Activated CD4-positive, alpha-beta T cell treated with anti-CD3 and anti-CD28 coated beads for 48 hours (primary cell): ENCODE results near the gene NCR1.
"Not testable (repeated sequence)": the region's sequence is repeated elsewhere in the genome, so short reads cannot be mapped to it uniquely, and the experiment has no call there.

Experiments used
- DNase-seq: peaks from one replicate; pipeline ENCODE4 v3.0.0-alpha.2; 2020

Gene NCR1

DNA sequence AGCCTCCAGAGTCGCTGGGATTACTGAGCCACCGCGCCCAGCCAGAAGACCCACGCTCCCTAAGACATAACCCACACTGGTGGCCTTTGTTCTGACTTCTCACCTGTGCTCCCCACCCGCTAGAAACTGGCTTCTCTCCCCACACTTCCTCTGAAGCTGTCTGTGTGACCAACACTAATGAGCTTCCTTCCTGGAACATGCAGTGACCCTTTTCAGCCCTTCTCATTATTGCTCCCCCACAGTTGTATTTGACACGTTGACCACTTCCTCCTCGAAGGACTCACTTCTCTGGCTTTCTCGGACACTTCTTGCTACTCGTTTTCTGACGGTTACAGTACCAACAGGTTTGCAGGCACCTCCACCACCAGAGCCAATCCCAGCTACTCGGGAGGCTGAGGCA is 10.9 kb downstream of the NCR1 start:
- DNase-seq, result no peak

DNA sequence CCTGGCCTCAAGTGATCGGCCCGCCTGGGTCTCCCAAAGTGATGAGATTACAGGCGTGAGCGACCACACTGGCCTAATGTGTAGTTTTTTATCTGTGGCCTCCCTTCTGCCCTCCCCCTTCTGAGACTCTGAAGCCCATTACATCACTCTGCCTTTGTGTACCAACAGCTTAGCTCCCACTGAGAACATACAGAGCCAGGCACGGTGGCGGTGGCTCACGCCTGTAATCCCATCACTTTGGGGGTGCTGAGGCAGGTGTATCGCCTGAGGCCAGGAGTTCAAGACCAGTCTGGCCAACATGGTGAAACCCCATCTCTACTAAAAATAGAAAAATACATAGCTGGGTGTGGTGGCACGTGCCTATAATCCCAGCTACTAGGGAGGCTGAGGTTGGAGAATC is 12.6 kb downstream of the NCR1 start:
- DNase-seq, result no peak

DNA sequence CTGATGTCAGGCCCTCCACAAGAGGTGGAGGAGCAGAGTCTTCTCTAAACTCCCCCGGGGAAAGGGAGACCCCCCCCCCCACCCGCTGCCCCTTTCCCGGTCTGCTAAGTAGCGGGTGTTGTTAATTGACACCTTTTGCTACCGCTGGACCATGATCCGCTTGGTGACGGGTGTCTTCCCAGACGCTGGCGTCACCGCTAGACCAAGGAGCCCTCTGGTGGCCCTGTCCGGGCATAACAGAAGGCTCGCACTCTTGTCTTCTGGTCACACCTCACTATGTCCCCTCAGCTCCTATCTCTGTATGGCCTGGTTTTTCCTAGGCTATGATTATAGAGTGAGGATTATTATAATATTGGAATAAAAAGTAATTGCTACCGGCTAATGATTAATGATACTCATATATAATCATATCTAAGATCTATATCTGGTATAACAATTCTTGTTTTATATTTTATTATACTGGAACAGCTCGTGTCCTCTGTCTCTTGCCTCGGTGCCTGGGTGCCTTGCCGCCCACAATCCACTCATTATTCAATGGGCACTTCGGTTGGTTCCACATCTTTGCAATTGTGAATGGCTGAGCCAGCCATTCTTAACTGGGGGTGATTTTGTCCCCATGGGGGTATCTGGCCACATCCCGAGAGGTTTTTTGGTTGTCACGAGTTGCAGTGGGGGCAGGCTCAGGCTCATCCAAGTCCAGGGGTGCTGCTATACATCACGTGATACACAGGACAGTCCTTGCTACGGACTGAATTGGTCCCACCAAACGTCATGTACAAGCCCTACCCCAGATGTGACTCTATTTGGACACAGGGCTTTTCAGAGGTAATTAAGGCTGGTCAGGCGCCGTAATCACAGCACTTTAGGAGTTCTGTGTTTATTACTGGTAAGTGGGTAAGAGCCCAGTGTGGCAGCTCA is 14.0 kb downstream of the NCR1 start:
- peak; percentile 15 for DNase-seq

DNA sequence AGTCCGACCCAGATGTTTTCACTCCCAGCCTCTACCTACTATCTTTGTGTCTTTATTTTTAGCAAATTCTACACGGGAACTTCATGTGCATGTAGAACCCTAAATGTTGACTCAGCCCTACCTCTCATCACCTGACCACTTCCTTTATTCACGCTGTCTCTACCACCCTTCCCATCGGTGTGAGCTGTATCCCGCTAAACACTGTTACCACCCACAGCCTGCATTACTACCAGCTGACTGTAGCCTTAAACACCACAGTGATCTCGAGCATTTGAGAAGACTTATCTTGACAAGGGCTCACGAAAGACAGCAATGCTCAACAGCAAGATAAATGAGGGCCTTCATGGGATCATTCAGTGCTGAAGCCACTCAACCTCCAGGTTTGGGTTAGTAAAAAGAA is 15.1 kb downstream of the NCR1 start:
- no peak for DNase-seq

DNA sequence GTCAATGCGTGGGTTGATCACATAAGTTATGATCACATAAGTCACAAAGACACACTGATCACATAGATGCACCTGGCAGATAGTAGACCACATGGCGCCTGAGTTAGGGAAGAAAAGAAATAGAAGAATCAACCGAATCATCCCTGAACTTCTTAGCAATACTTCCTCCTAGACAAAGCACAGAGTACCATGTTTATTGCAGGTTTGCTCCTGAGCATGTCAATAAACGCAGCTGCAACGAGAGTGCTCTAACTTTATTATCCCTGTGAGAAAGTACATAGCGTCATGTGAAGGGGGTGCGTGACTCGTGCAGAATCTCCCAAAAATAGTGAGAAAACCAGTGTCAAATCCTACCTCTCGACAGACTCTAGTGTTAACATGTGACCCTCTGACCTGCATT is 17.3 kb downstream of the NCR1 start:
- no peak for DNase-seq

DNA sequence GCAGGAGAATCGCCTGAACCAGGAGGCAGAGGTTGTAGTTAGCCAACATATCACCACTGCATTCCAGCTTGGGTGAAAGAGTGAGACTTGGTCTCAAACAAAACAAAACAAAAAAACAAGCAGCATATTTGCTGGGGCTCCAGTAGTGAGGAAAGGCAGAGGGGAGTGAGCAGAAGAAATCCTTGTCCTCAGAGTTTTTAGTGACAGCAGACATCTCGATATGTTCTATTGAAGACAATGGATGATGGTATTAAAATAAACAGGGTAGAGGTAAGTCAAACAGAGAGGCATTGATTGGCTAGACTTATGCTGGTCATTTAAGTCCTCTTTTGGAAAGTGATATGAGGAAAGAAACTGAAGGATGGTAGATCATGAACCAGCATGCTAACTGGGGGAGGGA is 22.4 kb downstream of the NCR1 start:
- DNase-seq, result no peak

DNA sequence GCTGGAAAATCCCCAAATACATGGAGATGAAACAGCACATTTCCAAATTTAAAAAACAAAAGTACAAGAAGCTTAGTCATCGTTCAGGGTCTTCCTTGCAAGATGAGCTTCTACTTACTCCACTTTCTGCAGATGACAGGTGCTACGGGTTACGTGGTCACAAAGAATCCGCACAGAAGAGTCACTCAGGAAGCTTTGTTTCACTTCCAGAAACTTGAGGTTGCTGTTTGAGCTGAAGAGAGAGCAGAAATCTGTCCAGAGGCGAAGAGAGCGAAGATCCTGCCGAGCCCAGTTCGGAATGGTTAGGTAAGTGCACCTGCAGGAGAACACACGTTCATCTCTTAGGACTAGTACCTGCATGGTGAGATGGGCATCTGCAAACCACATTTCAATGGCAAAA is 32.0 kb downstream of the NCR1 start:
- DNase-seq, result no peak

DNA sequence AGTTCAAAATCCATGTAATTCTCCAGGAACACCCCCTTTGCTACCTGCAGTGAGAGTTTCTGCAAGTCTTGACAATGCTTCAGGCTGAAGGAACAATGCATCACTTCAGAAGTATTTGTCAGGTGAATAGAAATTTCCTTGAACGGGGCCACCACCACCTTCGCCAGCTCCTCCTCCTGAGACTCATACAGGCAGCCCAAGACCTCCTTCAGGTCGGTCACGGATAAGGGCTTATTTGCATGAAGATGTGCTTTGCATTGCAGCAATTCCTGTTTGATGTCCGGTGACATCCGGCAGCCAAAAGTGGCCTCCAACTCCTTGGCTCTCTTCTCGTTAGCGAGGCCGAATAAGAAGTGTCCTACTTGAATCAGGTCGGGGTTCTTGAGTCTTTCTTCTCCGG is 33.0 kb downstream of the NCR1 start:
- DNase-seq, result no peak

DNA sequence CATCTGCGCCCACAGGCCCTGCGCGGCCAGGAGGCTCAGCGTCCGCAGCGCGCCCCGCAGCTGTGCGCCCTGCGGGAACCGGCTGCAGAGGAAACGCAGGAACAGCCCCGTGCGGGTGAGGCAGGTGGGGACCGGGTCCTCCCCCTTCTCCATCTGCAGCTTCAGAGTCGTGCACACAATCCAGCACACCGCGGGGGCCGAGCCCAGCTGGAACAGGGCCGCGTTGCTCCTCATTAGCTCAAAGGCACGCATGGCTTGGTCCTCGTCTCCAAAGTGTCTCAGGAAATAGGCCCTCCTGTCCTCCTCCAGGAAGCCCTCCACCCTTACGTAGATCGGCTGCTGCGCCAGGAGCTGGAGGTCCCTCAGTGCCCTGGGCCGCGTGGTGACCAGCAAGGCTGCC is 33.6 kb downstream of the NCR1 start:
- DNase-seq, result not testable (repeated sequence)

DNA sequence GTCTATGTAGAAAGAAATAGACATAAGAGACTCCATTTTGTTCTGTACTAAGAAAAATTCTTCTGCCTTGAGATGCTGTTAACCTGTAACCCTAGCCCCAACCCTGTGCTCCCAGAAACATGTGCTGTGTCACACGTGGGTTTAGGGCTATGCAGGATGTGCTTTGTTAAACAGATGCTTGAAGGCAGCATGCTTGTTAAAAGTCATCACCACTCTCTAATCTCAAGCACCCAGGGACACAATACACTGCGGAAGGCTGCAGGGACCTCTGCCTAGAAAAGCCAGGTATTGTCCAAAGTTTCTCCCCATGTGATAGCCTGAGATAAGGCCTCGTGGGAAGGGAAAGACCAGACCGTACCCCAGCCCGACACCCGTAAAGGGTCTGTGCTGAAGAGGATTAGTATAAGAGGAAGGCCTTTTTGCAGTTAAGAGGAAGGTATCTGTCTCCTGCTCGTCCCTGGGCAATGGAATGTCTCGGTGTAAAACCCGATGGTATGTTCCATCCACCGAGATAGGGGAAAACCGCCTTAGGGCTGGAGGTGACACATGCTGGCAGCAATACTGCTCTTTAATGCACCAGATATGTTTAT is 37.9 kb downstream of the NCR1 start:
- DNase-seq, result not testable (repeated sequence)

DNA sequence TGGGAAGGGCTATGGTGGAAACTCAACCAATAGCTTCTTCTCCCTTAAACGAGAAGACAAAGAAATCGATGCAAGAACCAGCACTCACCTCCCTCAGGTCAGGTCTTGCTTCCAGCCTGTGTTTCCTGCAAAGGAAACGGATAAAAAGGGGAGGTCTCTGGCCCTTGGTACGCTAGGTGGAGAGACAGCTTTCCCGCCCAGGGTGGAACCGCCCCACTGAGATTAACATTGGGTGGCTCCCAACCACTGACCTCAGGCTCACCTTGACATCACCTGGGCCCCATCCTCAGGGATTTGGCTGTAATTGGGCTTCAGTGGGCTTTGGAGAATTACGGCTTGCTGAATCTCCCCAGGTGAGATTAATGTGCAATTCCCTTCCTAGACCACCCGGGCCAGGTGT is 41.4 kb downstream of the NCR1 start, which contains the start of gene NLRP7:
Gene NLRP7, minus strand, starts transcription at position 150 of the 400 bp plus-strand sequence.
- DNase-seq, result no peak

DNA sequence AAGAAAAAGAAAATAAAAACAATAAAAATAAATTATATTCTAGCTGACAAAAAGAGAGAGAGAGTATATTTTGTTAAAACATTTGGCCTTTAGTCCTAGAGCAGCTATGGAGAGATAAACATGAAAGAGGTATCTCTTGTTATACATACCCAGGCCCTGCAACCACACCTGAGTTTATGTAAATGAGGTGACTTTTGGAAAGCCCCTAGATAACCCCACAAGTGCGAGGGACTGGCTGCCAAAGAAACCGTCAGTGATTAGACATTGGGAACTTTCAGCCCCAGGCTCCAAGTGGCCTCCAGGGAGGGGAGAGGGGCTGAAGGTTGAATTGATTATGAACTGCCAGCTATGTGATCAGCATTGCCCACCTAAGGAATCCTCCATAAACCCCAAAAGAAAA is 43.5 kb downstream of the NCR1 start:
- no peak for DNase-seq

DNA sequence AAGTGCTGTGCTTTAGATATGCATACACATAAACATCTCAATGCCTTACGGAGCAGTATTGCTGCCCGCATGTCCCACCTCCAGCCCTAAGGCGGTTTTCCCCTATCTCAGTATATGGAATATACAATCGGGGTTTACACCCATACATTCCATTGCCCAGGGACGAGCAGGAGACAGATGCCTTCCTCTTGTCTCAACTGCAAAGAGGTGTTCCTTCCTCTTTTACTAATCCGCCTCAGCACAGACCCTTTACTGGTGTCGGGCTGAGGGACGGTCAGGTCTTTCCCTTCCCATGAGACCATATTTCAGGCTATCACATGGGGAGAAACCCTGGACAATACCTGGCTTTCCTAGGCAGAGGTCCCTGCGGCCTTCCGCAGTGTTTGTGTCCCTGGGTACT is 44.6 kb downstream of the NCR1 start:
- DNase-seq, result not testable (repeated sequence)

DNA sequence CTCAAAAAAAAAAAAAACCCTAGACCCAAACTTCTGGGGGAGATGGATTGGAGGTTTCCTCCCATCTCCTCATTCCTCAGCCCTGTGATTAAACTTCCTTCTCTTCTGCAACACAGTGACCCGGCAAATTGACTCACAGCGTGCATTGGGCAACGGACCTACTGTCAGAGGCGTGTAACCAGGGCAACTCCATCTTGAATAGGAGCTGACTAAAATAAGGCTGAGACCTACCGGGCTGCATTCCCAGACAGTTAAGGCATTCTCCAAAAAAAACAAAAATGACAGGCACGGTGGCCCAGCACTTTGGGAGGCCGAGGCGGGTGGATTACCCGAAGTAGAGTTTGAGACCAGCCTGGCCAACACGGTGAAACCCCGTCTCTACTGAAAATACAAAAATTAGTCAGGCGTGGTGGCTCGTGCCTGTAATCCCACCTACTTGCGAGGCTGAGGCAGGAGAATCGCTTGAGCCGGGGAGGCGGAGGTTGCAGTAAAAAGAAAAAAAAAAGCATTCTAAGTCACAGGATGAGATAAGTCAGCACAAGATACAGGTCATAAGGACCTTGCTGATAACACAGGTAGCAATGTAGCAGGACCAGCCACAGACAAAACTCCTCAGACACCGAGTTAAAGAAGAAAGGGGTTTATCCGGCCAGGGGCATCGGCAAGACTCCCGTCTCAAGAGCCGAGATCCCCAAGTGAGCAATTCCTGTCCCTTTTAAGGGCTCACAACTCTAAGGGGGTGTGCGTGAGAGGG is 46.8 kb downstream of the NCR1 start:
- DNase-seq, result no peak

DNA sequence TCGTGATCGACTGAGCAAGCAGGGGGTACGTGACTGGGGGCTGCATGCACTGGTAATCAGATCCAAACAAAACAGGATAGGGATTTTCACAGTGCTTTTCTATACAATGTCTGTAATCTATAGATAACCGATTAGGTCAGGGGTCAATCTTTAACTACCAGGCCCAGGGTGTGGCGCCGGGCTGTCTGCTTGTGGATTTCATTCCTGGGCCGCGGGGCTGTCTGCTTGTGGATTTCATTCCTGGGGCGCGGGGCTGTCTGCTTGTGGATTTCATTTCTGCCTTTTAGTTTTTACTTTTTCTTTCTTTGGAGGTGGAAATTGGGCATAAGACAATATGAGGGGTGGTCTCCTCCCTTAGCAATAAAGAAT is 47.4 kb downstream of the NCR1 start:
- not testable (repeated sequence) for DNase-seq

DNA sequence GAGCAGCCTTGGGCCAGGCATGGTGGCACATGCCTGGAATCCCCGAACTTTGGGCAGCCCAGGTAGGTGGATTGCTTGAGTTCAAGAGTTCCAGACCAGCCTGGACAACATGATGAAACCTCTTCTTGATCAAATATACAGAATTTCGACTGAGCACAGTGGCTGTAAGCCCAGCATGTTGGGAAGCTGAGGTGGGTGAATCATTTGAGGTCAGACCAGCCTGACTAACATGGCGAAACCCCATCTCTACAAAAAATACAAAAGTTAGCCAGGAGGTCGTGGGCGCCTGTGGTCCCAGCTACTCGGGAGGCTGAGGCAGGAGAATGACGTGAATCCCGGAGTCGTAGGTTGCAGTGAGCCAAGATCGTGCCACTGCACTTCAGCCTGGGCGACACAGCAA is 49.4 kb downstream of the NCR1 start:
- no peak for DNase-seq

DNA sequence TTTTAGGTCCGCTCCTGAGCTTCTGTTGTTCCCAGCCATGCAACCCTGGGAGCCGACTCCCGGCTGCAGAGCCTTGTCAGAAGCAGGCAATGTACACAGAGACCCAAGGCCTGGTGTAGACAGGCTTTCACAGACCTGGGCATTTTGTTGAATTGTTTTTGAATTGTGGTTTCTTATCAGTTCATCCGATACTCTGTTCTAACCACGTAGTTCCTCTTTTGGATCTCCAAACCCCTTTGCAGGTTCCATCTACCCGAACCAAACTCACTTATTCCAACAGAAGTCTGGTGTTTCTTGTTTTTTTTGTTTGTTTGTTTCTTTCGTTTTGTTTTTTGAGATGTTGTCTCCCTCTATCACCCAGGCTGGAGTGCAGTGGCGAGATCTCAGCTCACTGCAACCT is 53.9 kb downstream of the NCR1 start:
- DNase-seq, result no peak
